ENCODE results near the gene SOD2. TPM values are rescaled to one million over a fixed set of nuclear protein-coding genes. Genes with fewer than 3 reads are reported as not detected.
"Not testable (repeated sequence)": the region's sequence is repeated elsewhere in the genome, so short reads cannot be mapped to it uniquely, and the experiment has no call there.

The SOD2 gene
- total RNA-seq, 3 donors from 2014 or later = 286 to 462 (median 400) TPM

DNA sequence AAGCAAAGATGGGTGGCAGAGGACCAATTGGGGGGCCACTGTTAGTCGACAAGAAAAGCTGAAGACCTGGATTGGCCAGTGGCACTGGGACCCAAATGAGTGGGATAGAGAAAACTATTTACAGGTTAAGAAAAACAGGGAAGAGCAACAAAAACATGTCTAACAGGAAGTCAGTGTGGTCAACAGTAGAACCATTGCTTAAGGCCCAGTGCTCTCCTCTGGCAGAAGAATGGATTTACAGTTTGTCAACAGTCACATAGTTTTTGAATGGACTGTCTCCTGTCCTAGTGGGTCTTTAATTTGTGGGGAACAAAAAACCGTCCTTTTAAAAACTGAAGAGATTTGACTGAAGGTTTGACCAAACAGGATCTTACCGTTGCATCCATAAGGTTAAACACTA lies 22.1 kb upstream of the SOD2 start:
- peaks cover 5% of the 10 kb centered on the region for H3K4me1 ChIP-seq (ENCODE audit: low read depth)
- intact Hi-C loops (cut with DNase I, micrococcal nuclease) = no loop called here
- H3K4me3 ChIP-seq = no peak overlapping the region
- TF ChIP-seq, protein P1, sequence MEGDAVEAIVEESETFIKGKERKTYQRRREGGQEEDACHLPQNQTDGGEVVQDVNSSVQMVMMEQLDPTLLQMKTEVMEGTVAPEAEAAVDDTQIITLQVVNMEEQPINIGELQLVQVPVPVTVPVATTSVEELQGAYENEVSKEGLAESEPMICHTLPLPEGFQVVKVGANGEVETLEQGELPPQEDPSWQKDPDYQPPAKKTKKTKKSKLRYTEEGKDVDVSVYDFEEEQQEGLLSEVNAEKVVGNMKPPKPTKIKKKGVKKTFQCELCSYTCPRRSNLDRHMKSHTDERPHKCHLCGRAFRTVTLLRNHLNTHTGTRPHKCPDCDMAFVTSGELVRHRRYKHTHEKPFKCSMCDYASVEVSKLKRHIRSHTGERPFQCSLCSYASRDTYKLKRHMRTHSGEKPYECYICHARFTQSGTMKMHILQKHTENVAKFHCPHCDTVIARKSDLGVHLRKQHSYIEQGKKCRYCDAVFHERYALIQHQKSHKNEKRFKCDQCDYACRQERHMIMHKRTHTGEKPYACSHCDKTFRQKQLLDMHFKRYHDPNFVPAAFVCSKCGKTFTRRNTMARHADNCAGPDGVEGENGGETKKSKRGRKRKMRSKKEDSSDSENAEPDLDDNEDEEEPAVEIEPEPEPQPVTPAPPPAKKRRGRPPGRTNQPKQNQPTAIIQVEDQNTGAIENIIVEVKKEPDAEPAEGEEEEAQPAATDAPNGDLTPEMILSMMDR (IDR thresholded peaks at IDR 0.05) = no peak
- H3K9me3 ChIP-seq = no peaks in the 10 kb centered on the region
- DNase-seq (no peak), ATAC-seq (peak; percentile 16)
- no peaks in the 10 kb centered on the region for H3K36me3 ChIP-seq (ENCODE audit: low read depth)

DNA sequence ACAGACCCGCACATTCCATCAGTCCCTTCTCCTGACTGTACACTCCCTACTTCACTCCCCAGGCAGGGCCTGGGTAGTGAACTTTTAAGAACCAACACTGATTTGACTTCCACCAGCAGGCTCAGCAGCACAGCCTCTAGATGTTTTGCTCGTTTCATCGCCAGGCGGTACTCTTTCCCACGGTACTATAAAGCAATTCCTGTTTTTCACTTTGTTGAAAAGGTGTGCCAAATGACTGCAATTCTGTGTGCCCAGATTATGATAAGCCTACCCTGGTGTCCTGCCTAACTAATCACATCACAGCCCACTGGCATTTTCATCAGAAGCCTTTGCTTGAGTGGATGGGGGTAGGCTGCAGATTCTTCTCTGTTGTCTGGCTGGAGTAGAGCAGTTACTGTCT lies 21.4 kb upstream of the SOD2 start:
- TF ChIP-seq, protein P1 (IDR thresholded peaks at IDR 0.05) = no peak
- Histone ChIP-seq H3K36me3 (ENCODE audit: low read depth) (no peaks in the 10 kb centered on the region), H3K4me3 (no peak overlapping the region), H3K9me3 (no peaks in the 10 kb centered on the region), H3K4me1 (ENCODE audit: low read depth) (peaks cover 5% of the 10 kb centered on the region)
- intact Hi-C loops (cut with DNase I, micrococcal nuclease) = no loop called here
- DNase-seq (no peak), ATAC-seq (peak; percentile 66)

DNA sequence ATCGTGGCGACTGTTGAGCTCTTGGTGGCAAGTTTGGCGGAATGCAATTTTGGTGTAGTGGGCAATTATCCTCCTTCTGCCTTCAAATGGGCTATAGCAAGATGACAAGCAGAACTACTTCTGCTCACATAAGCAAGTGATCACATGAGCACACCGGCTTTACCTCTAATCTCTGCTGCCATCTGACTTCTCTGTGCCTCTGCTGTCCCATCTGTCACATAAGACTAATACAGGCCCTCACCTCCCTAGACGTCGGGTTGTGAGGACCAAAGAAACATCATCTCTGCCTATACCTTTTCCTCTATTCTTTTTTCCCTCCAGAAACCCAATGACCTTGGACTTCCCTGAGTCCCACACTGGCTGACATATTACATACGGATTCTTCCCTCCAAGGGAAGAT lies 20.9 kb upstream of the SOD2 start:
- H3K9me3 ChIP-seq = no peaks in the 10 kb centered on the region
- intact Hi-C loops (cut with DNase I, micrococcal nuclease) = no loop called here
- H3K4me1 ChIP-seq (ENCODE audit: low read depth) = peaks cover 5% of the 10 kb centered on the region
- H3K36me3 ChIP-seq (ENCODE audit: low read depth) = no peaks in the 10 kb centered on the region
- DNase-seq (no peak), ATAC-seq (no peak)
- TF ChIP-seq, protein P1 (IDR thresholded peaks at IDR 0.05) = no peak
- no peak overlapping the region for H3K4me3 ChIP-seq

DNA sequence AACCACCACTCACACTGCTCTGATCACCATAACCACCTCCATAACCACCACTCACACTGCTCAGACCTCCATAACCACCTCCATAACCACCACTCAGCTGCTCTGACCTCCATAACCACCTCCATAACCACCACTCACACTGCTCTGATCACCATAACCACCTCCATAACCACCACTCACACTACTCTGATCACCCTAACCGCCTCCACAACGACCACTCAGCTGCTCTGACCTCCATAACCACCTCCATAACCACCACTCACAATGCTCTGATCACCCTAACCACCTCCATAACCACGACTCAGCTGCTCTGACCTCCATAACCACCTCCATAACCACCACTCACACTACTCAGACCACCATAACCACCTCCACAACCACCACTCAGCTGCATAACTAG lies 19.3 kb upstream of the SOD2 start:
- H3K36me3 ChIP-seq (ENCODE audit: low read depth); DNase-seq; H3K9me3 ChIP-seq; H3K4me3 ChIP-seq; H3K4me1 ChIP-seq (ENCODE audit: low read depth); intact Hi-C loops (cut with DNase I, micrococcal nuclease); ATAC-seq: not testable (repeated sequence)

DNA sequence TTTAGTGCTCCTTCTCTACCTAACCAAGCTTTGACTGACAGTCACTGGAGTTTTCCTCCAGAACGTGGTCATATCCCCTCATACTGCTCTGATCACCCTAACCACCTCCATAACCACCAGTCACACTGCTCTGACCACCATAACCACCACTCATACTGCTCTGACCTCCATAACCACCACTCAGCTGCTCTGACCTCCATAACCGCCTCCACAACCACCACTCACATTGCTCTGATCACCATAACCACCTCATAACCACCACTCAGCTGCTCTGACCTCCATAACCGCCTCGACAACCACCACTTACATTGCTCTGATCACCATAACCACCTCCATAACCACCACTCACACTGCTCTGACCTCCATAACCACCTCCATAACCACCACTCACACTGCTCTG lies 17.6 kb upstream of the SOD2 start:
- H3K4me3 ChIP-seq; H3K4me1 ChIP-seq (ENCODE audit: low read depth); intact Hi-C loops (cut with DNase I, micrococcal nuclease); H3K36me3 ChIP-seq (ENCODE audit: low read depth); ATAC-seq; H3K9me3 ChIP-seq; DNase-seq: not testable (repeated sequence)

DNA sequence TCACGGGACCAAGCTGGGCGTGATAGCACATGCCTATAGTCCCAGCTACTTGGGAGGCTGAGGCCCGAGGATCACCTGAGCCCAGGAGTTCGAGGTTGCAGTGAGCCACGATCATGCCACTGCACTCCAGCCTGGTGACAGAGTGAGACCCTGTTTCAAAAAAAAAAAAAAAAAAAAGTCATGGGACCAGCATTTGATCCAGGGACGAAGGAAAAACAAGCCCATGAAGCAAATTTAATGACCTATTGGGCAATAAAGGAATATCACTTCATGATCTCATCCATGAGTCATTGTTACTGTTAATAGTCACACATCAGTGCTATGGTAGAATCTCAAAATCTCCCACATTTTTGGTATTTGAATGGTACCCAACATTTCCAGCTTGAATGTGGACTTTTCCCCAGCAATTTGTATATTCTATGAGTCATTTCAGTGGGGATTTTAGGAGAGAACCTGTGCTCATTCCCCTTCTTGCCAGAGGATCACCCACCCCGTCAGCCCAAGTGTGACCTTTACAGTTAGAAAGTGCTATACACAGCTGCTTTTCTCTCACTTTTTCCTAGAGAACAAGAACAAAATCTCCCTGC lies 8.5 kb upstream of the SOD2 start:
- ATAC-seq = peak; percentile 74
- no peaks in the 10 kb centered on the region for H3K9me3 ChIP-seq
- no peaks in the 10 kb centered on the region for H3K36me3 ChIP-seq (ENCODE audit: low read depth)
- H3K4me3 ChIP-seq = no peak overlapping the region
- H3K4me1 ChIP-seq (ENCODE audit: low read depth) = peaks cover 9% of the 10 kb centered on the region
- peak in 1 of 3 donors; percentile 56 for DNase-seq
- TF ChIP-seq, protein P1 (IDR thresholded peaks at IDR 0.05) = no peak
- intact Hi-C loops (cut with DNase I, micrococcal nuclease) = no loop called here

DNA sequence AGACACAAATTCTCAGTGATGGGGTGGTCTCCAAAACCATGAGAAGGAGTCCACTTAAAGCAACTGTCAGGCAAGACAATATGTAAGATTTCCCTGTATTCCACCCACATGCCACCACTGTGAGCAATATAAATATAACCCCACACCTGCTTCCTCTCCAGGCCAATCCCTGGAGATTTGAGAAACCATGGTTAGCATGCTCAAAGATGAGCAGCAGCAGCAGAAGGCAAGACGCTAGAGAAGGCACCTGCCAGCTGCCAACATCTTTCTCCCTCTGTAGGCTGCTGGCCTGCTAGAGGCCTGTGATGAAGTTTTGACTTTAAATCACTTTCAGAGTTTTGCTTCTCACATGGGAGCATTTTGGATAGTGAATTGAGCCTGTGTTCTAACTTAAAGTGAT lies 7.9 kb upstream of the SOD2 start:
- peaks cover 9% of the 10 kb centered on the region for H3K4me1 ChIP-seq (ENCODE audit: low read depth)
- peak; percentile 25 for ATAC-seq
- no peaks in the 10 kb centered on the region for H3K36me3 ChIP-seq (ENCODE audit: low read depth)
- no peaks in the 10 kb centered on the region for H3K9me3 ChIP-seq
- H3K4me3 ChIP-seq = no peak overlapping the region
- DNase-seq = no peak
- TF ChIP-seq, protein P1 (IDR thresholded peaks at IDR 0.05) = no peak
- intact Hi-C loops (cut with DNase I, micrococcal nuclease) = no loop called here
